NCI-H2107 treated with DMSO at 0.1 percent for 48 hours (cell line): ENCODE measurements around the gene ABI3BP.

ENCODE experiments used
- DNase-seq: peaks from one replicate; lab custom pipeline; 2025; ENCODE audit not compliant: unreplicated experiment; lab: John Stamatoyannopoulos, UW

Gene ABI3BP

GRCh38 chr3:100836661-100837060 is 156.6 kb downstream of the ABI3BP start:
- no peak for DNase-seq

DNA sequence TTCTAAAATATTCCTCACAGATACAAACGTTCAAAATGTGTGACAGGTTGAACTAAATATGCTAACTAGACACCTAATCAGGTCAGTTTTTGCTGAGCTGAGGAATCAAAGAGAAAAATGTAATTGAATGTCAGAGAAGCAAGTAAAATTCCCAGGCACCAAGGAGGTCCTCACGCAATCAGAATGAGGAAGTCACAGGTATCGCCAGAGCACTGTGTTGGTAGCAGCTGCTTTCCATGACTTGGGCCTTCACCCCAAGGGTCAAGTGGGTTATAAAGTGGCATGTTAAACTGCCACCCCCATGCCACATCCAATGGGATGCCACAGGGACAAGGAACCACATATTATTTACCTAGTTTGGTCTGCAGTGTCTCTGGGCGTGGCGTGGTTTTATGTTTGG is 158.9 kb downstream of the ABI3BP start:
- DNase-seq: no peak

- no peak for DNase-seq
These were observed 159.7 kb downstream of the ABI3BP start for GRCh38 chr3:100833483-100833882.

GRCh38 chr3:100831629-100832028 is 161.6 kb downstream of the ABI3BP start:
- DNase-seq: no peak

GRCh38 chr3:100830931-100831330 is 162.3 kb downstream of the ABI3BP start:
- DNase-seq: no peak

- no peak for DNase-seq
These were observed 167.6 kb downstream of the ABI3BP start for GRCh38 chr3:100825574-100825973.

- no peak for DNase-seq
These were observed 177.6 kb downstream of the ABI3BP start for GRCh38 chr3:100815583-100815982.

DNA sequence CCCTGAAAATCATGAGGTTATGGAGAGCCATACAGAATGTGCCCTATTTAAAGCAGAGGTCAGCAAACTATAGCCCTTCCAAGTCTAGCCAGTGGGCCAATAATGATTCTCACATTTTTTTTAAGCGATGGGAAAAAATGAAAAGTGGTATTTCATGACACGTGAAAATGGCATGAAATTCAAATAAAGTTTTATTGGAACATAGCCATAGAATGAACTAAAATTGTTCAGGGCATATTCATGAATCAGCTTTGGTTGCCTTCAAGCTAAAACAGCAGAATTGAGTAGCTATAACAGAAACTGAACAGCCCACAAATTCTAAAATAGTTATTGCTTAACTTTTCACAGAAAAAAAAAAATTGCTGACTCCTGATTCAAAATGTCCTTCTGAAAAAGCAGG is 179.4 kb downstream of the ABI3BP start:
- DNase-seq: no peak

- DNase-seq: no peak
These were observed 181.3 kb downstream of the ABI3BP start for GRCh38 chr3:100811779-100812507.

GRCh38 chr3:100810671-100811070 is 182.6 kb downstream of the ABI3BP start:
- no peak for DNase-seq

GRCh38 chr3:100804631-100805030 is 188.6 kb downstream of the ABI3BP start:
- no peak for DNase-seq

- no peak for DNase-seq
These were observed 189.5 kb downstream of the ABI3BP start for GRCh38 chr3:100803711-100804110.

GRCh38 chr3:100802126-100802525 is 191.1 kb downstream of the ABI3BP start:
- DNase-seq: no peak

DNA sequence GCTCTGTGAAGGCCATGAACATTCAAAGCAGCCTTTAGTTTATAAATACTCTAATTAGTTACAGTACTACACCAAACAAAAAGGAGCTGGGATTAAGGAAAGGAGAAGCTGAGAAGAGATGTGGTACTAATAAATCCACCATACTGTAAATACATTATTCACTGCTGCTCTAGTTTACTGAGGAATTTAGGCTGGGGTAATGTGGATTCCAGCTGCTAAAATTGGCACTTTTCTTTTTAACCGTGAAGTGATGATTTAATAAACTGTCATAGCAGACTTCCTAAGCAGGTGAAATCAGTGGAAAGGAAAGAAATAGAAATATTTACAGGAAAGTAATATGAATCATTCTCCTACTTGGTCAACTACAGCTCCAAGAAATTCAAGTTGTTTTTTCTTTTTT is 195.2 kb downstream of the ABI3BP start:
- no peak for DNase-seq

- peak; percentile 14 for DNase-seq
These were observed 196.7 kb downstream of the ABI3BP start for GRCh38 chr3:100796556-100796955.

DNA sequence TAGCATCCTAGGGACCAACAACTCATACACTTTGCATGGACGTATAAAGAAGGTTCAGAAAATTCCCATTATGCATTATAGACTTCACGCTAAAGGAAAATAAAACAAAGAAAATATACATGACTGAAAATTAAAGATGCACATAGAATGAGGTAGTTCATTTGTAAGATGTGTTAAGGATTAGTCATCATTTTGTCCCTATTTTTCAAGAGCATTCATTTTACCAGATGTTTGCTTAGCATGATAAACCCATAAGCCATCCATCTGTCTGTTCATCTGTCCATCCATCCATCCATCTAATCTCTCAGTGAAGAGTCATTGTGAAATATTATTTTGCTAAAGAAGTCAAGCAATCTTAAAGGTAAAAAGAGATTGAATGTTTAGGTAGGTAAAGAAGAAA is 203.6 kb downstream of the ABI3BP start:
- no peak for DNase-seq

DNA sequence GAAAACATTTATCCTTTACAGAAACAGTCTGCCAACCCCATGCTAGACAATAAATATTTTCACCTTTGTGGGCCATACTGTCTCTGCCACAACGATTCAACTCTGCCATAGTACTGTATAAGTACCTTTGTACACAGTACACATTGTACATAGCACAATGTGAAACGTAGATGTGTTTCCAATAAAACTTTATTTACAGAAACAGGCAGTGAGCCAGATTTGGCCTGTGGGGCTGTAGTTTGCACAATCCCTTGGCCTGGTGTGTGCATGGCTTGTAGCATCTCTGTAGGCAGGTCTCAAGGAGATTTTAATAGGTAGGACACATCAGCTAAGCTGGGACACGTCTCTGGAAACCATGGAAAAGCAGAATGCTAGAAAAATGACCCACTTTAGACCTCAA is 209.6 kb downstream of the ABI3BP start:
- DNase-seq: no peak

GRCh38 chr3:100782906-100783305 is 210.3 kb downstream of the ABI3BP start:
- DNase-seq: no peak

- no peak for DNase-seq
These were observed 210.9 kb downstream of the ABI3BP start for GRCh38 chr3:100782348-100782747.

DNA sequence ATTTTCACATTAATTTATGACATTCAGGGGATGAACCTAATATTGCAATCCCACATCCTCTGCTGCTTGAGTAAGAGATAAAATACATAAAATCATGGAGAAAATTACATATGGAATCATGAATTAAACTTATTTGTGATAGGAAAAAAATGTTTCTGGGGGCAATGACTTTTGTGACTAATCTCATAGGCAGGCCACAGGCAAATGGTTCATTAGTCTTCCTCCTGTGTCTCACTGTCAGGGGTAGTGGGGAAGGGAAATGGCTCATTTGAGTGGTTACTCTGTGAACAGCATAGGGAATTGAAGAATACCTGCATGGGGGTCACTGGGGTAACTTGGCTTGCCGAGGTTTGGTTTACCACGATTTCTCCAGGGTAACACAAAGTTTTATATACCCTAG is 211.9 kb downstream of the ABI3BP start:
- no peak for DNase-seq

- no peak for DNase-seq
These were observed 213.1 kb downstream of the ABI3BP start for GRCh38 chr3:100780071-100780622.

GRCh38 chr3:100779480-100779879 is 213.7 kb downstream of the ABI3BP start:
- no peak for DNase-seq

- no peak for DNase-seq
These were observed 215.9 kb downstream of the ABI3BP start for GRCh38 chr3:100777271-100777670.
